ENCODE measurements around the gene APH1A.
"Not testable (repeated sequence)": the region's sequence is repeated elsewhere in the genome, so short reads cannot be mapped to it uniquely, and the experiment has no call there.

APH1A gene

GRCh38 chr1:150268705-150269403 is at the start of gene APH1A:
APH1A (minus strand) TSS chr1:150269016; CDS start chr1:150268810, 206 bp downstream.
- DNase-seq (ENCODE audit: low spot score), result peak; percentile 99

- not testable (repeated sequence) for DNase-seq (ENCODE audit: low spot score)
Measured at GRCh38 chr1:150314691-150315090, 45.9 kb upstream of the APH1A start.

- no peak for DNase-seq (ENCODE audit: low spot score)
Measured at GRCh38 chr1:150311762-150312161, 42.9 kb upstream of the APH1A start.

GRCh38 chr1:150309758-150310508 is 41.1 kb upstream of the APH1A start:
- DNase-seq (ENCODE audit: low spot score), result no peak

- not testable (repeated sequence) for DNase-seq (ENCODE audit: low spot score)
Measured at GRCh38 chr1:150308585-150308984, 39.8 kb upstream of the APH1A start.

- DNase-seq (ENCODE audit: low spot score), result no peak
Measured at GRCh38 chr1:150302902-150303301, 34.1 kb upstream of the APH1A start.

- no peak for DNase-seq (ENCODE audit: low spot score)
Measured at GRCh38 chr1:150302338-150302737, 33.5 kb upstream of the APH1A start.

- DNase-seq (ENCODE audit: low spot score), result no peak
Measured at GRCh38 chr1:150299716-150300115, 30.9 kb upstream of the APH1A start.

GRCh38 chr1:150295476-150295875 is 26.7 kb upstream of the APH1A start:
- DNase-seq (ENCODE audit: low spot score), result no peak

- DNase-seq (ENCODE audit: low spot score), result peak; percentile 83
Measured at GRCh38 chr1:150293433-150294253, 24.8 kb upstream of the APH1A start, which contains the start of gene MRPS21. MRPS21 (plus strand) TSS chr1:150293861; CDS start chr1:150294367, 506 bp downstream.

- DNase-seq (ENCODE audit: low spot score), result no peak
Measured at GRCh38 chr1:150288822-150289221, 20.0 kb upstream of the APH1A start.

- no peak for DNase-seq (ENCODE audit: low spot score)
Measured at GRCh38 chr1:150288382-150288781, 19.6 kb upstream of the APH1A start.

GRCh38 chr1:150283260-150283659 is 14.4 kb upstream of the APH1A start:
- DNase-seq (ENCODE audit: low spot score), result no peak

GRCh38 chr1:150282558-150282958 is 13.7 kb upstream of the APH1A start:
- DNase-seq (ENCODE audit: low spot score), result no peak

- DNase-seq (ENCODE audit: low spot score), result peak; percentile 96
Measured at GRCh38 chr1:150281758-150282557, 13.1 kb upstream of the APH1A start, which contains the start of gene CIART. CIART (plus strand) TSS chr1:150282554; CDS start chr1:150283268, 714 bp downstream.

GRCh38 chr1:150281221-150281757 is 12.5 kb upstream of the APH1A start:
- no peak for DNase-seq (ENCODE audit: low spot score)

GRCh38 chr1:150280138-150280707 is 11.4 kb upstream of the APH1A start:
- no peak for DNase-seq (ENCODE audit: low spot score)

GRCh38 chr1:150273311-150273710 is 4.5 kb upstream of the APH1A start:
- peak; percentile 40 for DNase-seq (ENCODE audit: low spot score)

- no peak for DNase-seq (ENCODE audit: low spot score)
Measured at GRCh38 chr1:150271291-150271959, 2.6 kb upstream of the APH1A start.

GRCh38 chr1:150269451-150269850 is 635 bp upstream of the APH1A start:
- DNase-seq (ENCODE audit: low spot score), result no peak

All from hepatic stellate cell (primary cell).